ENCODE data around the gene TTC28.

- no peak for TF ChIP-seq CTCF (tag by site-specific recombination; IDR thresholded peaks at IDR 0.05)
- TF ChIP-seq ZNF747 (tag by site-specific recombination; IDR thresholded peaks at IDR 0.05) = no peak
- TF ChIP-seq ZNF18 (tag by site-specific recombination; IDR thresholded peaks at IDR 0.05) = no peak
- no peak for TF ChIP-seq TRIM28 (IDR thresholded peaks at IDR 0.05; ENCODE audit: borderline replicate concordance, low read length)
- no peak for TF ChIP-seq ZFP41 (tag by site-specific recombination; IDR thresholded peaks at IDR 0.05; ENCODE audit: borderline replicate concordance)
- TF ChIP-seq KLF9 (tag by site-specific recombination; IDR thresholded peaks at IDR 0.05; ENCODE audit: low read depth) = no peak
- TF ChIP-seq ZNF248 (tag by site-specific recombination; IDR thresholded peaks at IDR 0.05) = no peak
- TF ChIP-seq ZNF473 (tag by site-specific recombination; IDR thresholded peaks at IDR 0.05) = no peak
Measured at GRCh38 chr22:28108851-28109250, 570.8 kb downstream of the TTC28 start.

Data from HEK293 (cell line).